HEK293 (cell line): Measurements from ENCODE around the gene PHETA1.

ENCODE experiments used
- CTCF ChIP-seq: fragments of 450-650 bp; formaldehyde crosslinking; IDR thresholded peaks from 2 replicates; pipeline ENCODE4 v1.5.1; 2016; ENCODE audit warnings: missing biosample characterization, missing genetic modification characterization
- KLF16 ChIP-seq: fragments of 450-650 bp; formaldehyde crosslinking; IDR thresholded peaks from 2 replicates; pipeline ENCODE4 v1.5.1; 2017; ENCODE audit warnings: missing biosample characterization, missing genetic modification characterization
- MEIS1 ChIP-seq: sonication (generic); formaldehyde crosslinking; IDR thresholded peaks from 2 replicates; pipeline ENCODE4 v1.8.1; 2022; ENCODE audit warnings: missing genetic modification reagents, mild to moderate bottlenecking, borderline replicate concordance
- RBAK ChIP-seq: fragments of 450-650 bp; formaldehyde crosslinking; IDR thresholded peaks from 2 replicates; pipeline ENCODE4 v1.5.1; 2016; ENCODE audit warnings: missing biosample characterization, missing genetic modification characterization
- SP2 ChIP-seq: fragments of 450-650 bp; formaldehyde crosslinking; IDR thresholded peaks from 2 replicates; pipeline ENCODE4 v1.5.1; 2016; ENCODE audit warnings: missing biosample characterization, missing genetic modification characterization
- SP3 ChIP-seq: fragments of 450-650 bp; formaldehyde crosslinking; IDR thresholded peaks from 2 replicates; pipeline ENCODE4 v1.5.1; 2016; ENCODE audit warnings: missing biosample characterization, missing genetic modification characterization
- TCF7L2 ChIP-seq: IDR thresholded peaks from 2 replicates; pipeline ENCODE4 v1.6.1; 2011; ENCODE audit warnings: low read depth, mild to moderate bottlenecking, inconsistent platforms, low read length, moderate library complexity, borderline replicate concordance
- TRIM28 ChIP-seq: IDR thresholded peaks from 2 replicates; pipeline ENCODE4 v1.6.1; 2011; ENCODE audit warnings: low read length, control low read depth, borderline replicate concordance
- ZFP41 ChIP-seq: fragments of 450-650 bp; formaldehyde crosslinking; IDR thresholded peaks from 2 replicates; pipeline ENCODE4 v1.5.1; 2016; ENCODE audit warnings: missing biosample characterization, missing genetic modification characterization, borderline replicate concordance
- ZFP69B ChIP-seq: fragments of 450-650 bp; formaldehyde crosslinking; IDR thresholded peaks from 2 replicates; pipeline ENCODE4 v1.5.1; 2016; ENCODE audit warnings: missing biosample characterization, missing genetic modification characterization
- ZNF133 ChIP-seq: fragments of 450-650 bp; formaldehyde crosslinking; IDR thresholded peaks from 2 replicates; pipeline ENCODE4 v1.5.1; 2016; ENCODE audit warnings: missing biosample characterization, missing genetic modification characterization
- ZNF2 ChIP-seq: fragments of 450-650 bp; formaldehyde crosslinking; IDR thresholded peaks from 2 replicates; pipeline ENCODE4 v1.5.1; 2016; ENCODE audit warnings: missing biosample characterization, missing genetic modification characterization
- ZNF223 ChIP-seq: fragments of 450-650 bp; formaldehyde crosslinking; IDR thresholded peaks from 2 replicates; pipeline ENCODE4 v1.5.1; 2016; ENCODE audit warnings: missing biosample characterization, missing genetic modification characterization
- ZNF292 ChIP-seq: fragments of 450-650 bp; formaldehyde crosslinking; IDR thresholded peaks from 2 replicates; pipeline ENCODE4 v1.5.1; 2016; ENCODE audit warnings: low read depth, missing biosample characterization, missing genetic modification characterization, borderline replicate concordance
- ZNF302 ChIP-seq: fragments of 450-650 bp; formaldehyde crosslinking; IDR thresholded peaks from 2 replicates; pipeline ENCODE4 v1.5.1; 2016; ENCODE audit warnings: missing biosample characterization, missing genetic modification characterization, low read depth
- ZNF354C ChIP-seq: fragments of 450-650 bp; formaldehyde crosslinking; IDR thresholded peaks from 2 replicates; pipeline ENCODE4 v1.5.1; 2016; ENCODE audit warnings: missing biosample characterization, missing genetic modification characterization, low read depth, borderline replicate concordance
- ZNF423 ChIP-seq: fragments of 450-650 bp; formaldehyde crosslinking; IDR thresholded peaks from 2 replicates; pipeline ENCODE4 v1.5.1; 2016; ENCODE audit warnings: missing biosample characterization, missing genetic modification characterization
- ZNF521 ChIP-seq: fragments of 450-650 bp; formaldehyde crosslinking; IDR thresholded peaks from 2 replicates; pipeline ENCODE4 v1.5.1; 2017; ENCODE audit warnings: missing biosample characterization, mild to moderate bottlenecking, missing genetic modification characterization
- ZNF654 ChIP-seq: fragments of 450-650 bp; formaldehyde crosslinking; IDR thresholded peaks from 2 replicates; pipeline ENCODE4 v1.5.1; 2016; ENCODE audit warnings: low read depth, missing biosample characterization, missing genetic modification characterization
- ZNF660 ChIP-seq: fragments of 450-650 bp; IDR thresholded peaks from 2 replicates; pipeline ENCODE4 v1.5.1; 2018; ENCODE audit warnings: missing biosample characterization, mild to moderate bottlenecking, missing genetic modification characterization
- ZNF76 ChIP-seq: fragments of 450-650 bp; formaldehyde crosslinking; IDR thresholded peaks from 2 replicates; pipeline ENCODE4; 2016; ENCODE audit warnings: low read depth, missing biosample characterization, missing genetic modification characterization, borderline replicate concordance
- ZNF785 ChIP-seq: fragments of 450-650 bp; formaldehyde crosslinking; IDR thresholded peaks from 2 replicates; pipeline ENCODE4 v1.5.1; 2016; ENCODE audit warnings: missing biosample characterization, missing genetic modification characterization
- TF ChIP-seq, protein P1 (sequence below): fragments of 450-650 bp; formaldehyde crosslinking; IDR thresholded peaks from 2 replicates; pipeline ENCODE4 v1.5.1; 2017; ENCODE audit warnings: missing biosample characterization, missing genetic modification characterization
- TF ChIP-seq, protein P2 (sequence below): fragments of 450-650 bp; formaldehyde crosslinking; IDR thresholded peaks from 2 replicates; pipeline ENCODE4 v1.5.1; 2016; ENCODE audit warnings: missing biosample characterization, missing genetic modification characterization
- TF ChIP-seq, protein P3 (sequence below): fragments of 450-650 bp; formaldehyde crosslinking; IDR thresholded peaks from 2 replicates; pipeline ENCODE4 v1.5.1; 2016; ENCODE audit warnings: missing biosample characterization, missing genetic modification characterization
- TF ChIP-seq, protein P4 (sequence below): fragments of 450-650 bp; formaldehyde crosslinking; IDR thresholded peaks from 2 replicates; pipeline ENCODE4 v1.5.1; 2016; ENCODE audit warnings: missing biosample characterization, missing genetic modification characterization
- TF ChIP-seq, protein P5 (sequence below): fragments of 450-650 bp; formaldehyde crosslinking; IDR thresholded peaks from 2 replicates; pipeline ENCODE4 v1.5.1; 2016; ENCODE audit warnings: missing biosample characterization, missing genetic modification characterization

The PHETA1 gene

DNA sequence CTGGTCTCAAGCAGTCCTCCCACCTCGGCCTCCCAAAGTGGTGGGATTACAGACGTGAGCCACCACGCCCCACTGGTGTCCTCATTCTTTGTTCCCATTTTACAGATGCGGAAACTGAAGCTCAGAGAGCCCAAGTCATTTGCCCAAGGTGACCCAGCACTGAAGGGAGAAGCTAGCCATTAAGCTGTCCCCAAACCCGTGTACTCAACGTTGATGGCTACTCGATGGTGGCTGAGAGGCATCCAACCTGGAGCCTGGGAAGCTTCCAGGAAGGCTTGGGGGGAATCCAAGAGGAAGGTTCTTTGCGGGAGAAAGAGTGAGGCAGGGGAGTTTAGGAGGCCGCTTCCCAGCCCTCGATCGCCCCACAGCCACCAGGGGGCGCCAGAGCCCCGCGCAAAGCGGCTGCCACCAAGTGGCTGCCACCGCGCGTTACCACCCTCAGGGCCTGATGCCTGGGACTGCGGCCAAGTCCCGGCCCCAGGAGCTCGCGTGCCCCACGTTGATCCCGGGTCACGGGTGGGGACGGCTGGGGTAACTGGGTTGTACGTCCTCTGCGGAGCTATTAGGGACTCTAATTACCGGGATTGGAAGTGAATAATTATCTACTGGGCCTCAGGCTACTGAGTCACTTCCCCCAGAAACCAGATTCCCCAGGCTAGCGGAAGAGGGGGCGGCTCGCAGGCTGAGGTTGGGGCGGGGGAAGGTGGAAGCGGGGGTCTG, 28.0 kb upstream of the PHETA1 start (continued):
- TF ChIP-seq, protein P1, sequence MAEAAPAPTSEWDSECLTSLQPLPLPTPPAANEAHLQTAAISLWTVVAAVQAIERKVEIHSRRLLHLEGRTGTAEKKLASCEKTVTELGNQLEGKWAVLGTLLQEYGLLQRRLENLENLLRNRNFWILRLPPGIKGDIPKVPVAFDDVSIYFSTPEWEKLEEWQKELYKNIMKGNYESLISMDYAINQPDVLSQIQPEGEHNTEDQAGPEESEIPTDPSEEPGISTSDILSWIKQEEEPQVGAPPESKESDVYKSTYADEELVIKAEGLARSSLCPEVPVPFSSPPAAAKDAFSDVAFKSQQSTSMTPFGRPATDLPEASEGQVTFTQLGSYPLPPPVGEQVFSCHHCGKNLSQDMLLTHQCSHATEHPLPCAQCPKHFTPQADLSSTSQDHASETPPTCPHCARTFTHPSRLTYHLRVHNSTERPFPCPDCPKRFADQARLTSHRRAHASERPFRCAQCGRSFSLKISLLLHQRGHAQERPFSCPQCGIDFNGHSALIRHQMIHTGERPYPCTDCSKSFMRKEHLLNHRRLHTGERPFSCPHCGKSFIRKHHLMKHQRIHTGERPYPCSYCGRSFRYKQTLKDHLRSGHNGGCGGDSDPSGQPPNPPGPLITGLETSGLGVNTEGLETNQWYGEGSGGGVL (tag by site-specific recombination) = peak; percentile 45
- TF ChIP-seq ZNF76 (tag by site-specific recombination) (no peak), ZNF423 (tag by site-specific recombination) (no peak), MEIS1 (CRISPR knock-in tag) (no peak), ZFP41 (tag by site-specific recombination) (no peak), ZNF292 (tag by site-specific recombination) (no peak), RBAK (tag by site-specific recombination) (no peak), SP2 (tag by site-specific recombination) (0 out of 2 replicates have a peak, but pooled peaks have one; percentile 25), ZNF223 (tag by site-specific recombination) (no peak), ZNF2 (tag by site-specific recombination) (peak; percentile 86), SP3 (no peak), ZNF133 (tag by site-specific recombination) (no peak), ZNF785 (tag by site-specific recombination) (peak; percentile 97), ZNF521 (tag by site-specific recombination) (no peak), ZNF354C (no peak), KLF16 (tag by site-specific recombination) (no peak), ZFP69B (0 out of 2 replicates have a peak, but pooled peaks have one; percentile 23), ZNF660 (tag by site-specific recombination) (peak; percentile 78), CTCF (peak; percentile 99), ZNF654 (tag by site-specific recombination) (peak; percentile 90), TRIM28 (no peak), ZNF302 (no peak), TCF7L2 (no peak)
- TF ChIP-seq, protein P2, sequence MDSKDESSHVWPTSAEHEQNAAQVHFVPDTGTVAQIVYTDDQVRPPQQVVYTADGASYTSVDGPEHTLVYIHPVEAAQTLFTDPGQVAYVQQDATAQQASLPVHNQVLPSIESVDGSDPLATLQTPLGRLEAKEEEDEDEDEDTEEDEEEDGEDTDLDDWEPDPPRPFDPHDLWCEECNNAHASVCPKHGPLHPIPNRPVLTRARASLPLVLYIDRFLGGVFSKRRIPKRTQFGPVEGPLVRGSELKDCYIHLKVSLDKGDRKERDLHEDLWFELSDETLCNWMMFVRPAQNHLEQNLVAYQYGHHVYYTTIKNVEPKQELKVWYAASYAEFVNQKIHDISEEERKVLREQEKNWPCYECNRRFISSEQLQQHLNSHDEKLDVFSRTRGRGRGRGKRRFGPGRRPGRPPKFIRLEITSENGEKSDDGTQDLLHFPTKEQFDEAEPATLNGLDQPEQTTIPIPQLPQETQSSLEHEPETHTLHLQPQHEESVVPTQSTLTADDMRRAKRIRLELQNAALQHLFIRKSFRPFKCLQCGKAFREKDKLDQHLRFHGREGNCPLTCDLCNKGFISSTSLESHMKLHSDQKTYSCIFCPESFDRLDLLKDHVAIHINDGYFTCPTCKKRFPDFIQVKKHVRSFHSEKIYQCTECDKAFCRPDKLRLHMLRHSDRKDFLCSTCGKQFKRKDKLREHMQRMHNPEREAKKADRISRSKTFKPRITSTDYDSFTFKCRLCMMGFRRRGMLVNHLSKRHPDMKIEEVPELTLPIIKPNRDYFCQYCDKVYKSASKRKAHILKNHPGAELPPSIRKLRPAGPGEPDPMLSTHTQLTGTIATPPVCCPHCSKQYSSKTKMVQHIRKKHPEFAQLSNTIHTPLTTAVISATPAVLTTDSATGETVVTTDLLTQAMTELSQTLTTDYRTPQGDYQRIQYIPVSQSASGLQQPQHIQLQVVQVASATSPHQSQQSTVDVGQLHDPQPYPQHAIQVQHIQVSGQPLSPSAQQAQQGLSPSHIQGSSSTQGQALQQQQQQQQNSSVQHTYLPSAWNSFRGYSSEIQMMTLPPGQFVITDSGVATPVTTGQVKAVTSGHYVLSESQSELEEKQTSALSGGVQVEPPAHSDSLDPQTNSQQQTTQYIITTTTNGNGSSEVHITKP (tag by site-specific recombination) = no peak
- TF ChIP-seq, protein P3, sequence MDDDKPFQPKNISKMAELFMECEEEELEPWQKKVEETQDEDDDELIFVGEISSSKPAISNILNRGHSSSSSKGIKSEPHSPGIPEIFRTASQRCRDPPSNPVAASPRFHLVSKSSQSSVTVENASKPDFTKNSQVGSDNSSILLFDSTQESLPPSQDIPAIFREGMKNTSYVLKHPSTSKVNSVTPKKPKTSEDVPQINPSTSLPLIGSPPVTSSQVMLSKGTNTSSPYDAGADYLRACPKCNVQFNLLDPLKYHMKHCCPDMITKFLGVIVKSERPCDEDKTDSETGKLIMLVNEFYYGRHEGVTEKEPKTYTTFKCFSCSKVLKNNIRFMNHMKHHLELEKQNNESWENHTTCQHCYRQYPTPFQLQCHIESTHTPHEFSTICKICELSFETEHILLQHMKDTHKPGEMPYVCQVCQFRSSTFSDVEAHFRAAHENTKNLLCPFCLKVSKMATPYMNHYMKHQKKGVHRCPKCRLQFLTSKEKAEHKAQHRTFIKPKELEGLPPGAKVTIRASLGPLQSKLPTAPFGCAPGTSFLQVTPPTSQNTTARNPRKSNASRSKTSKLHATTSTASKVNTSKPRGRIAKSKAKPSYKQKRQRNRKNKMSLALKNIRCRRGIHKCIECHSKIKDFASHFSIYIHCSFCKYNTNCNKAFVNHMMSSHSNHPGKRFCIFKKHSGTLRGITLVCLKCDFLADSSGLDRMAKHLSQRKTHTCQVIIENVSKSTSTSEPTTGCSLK = no peak
- TF ChIP-seq, protein P4, sequence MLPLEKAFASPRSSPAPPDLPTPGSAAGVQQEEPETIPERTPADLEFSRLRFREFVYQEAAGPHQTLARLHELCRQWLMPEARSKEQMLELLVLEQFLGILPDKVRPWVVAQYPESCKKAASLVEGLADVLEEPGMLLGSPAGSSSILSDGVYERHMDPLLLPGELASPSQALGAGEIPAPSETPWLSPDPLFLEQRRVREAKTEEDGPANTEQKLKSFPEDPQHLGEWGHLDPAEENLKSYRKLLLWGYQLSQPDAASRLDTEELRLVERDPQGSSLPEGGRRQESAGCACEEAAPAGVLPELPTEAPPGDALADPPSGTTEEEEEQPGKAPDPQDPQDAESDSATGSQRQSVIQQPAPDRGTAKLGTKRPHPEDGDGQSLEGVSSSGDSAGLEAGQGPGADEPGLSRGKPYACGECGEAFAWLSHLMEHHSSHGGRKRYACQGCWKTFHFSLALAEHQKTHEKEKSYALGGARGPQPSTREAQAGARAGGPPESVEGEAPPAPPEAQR = no peak
- TF ChIP-seq, protein P5, sequence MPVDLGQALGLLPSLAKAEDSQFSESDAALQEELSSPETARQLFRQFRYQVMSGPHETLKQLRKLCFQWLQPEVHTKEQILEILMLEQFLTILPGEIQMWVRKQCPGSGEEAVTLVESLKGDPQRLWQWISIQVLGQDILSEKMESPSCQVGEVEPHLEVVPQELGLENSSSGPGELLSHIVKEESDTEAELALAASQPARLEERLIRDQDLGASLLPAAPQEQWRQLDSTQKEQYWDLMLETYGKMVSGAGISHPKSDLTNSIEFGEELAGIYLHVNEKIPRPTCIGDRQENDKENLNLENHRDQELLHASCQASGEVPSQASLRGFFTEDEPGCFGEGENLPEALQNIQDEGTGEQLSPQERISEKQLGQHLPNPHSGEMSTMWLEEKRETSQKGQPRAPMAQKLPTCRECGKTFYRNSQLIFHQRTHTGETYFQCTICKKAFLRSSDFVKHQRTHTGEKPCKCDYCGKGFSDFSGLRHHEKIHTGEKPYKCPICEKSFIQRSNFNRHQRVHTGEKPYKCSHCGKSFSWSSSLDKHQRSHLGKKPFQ (tag by site-specific recombination) = no peak
